ENCODE data around the gene RPL13.

Gene RPL13

DNA sequence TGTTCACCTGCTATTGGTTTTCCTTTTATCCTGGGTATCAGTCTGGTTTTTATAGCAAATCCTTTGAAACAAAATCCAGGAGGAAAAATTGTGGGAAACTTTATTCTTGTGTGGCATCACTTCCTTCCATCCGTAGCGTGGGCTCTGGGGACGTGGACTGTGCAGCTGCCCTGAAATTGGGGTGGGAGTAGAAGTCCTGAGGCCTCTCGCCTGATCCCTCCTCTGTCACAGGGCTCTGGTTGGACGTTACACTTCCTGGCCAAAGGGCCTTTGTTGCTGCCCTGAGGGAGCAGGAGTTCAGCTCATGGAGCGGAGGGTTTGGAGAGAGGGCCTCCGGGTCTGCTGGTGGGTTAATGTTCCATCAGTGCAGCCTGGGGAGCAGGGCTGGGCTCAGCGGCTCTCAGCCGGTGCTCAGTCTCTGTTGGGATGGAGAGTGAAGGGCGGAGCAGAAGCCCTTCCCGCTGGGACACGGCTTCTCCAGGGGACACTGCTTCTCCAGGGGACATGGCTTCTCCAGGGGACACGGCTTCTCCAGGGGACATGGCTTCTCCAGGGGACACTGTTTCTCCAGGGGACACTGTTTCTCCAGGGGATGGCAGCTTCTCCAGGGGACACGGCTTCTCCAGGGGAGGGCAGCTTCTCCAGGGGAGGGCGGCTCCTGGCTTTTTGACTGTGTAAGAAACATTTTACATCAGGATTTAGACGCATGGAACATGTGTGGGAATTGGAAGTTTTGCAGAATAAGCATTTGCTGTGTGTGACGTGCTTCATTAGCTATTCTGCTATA, 15.2 kb upstream of the RPL13 start:
- no peak for DNase-seq

GRCh38 chr16:89545831-89546574, 14.5 kb upstream of the RPL13 start:
- no peak for DNase-seq

DNA sequence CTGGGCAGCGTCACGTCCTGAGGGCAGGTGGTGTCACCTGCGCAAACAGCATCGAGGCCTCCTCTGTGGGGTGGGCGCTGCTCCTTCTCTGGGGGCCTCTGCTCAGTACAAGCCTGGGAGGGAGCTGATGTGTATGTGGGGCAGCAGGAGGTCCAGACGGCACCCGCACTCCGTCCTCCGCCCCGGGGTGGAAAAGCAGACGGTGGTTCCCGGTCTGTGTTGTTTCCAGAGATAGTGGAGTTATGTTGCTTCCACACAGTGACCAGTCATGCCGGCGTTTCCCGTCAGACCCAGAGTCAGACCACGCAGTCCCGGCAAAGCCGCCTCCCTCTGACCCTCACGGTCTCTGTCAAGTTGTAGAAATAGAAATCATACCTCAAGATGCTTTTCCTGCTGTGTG, 13.7 kb upstream of the RPL13 start:
- DNase-seq, result no peak

GRCh38 chr16:89547291-89547690, 13.2 kb upstream of the RPL13 start:
- DNase-seq, result no peak

DNA sequence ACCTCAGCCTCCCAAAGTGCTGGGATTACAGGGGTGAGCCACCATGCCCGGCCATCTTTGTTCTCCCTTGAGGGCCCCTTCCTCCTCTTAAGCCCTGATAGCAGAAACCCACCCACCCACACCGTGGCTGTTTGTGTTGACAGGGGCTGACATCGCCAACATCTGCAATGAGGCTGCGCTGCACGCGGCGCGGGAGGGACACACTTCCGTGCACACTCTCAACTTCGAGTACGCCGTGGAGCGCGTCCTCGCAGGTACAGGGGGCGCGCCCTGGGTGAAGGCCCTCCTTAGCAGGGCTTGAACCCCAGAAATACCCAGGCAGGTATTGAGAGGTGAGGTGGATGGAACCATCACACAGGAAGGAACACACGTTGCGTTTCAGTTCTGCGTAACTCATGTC, 12.6 kb upstream of the RPL13 start:
- DNase-seq, result no peak

GRCh38 chr16:89548344-89549006, 12.0 kb upstream of the RPL13 start:
- DNase-seq, result no peak

DNA sequence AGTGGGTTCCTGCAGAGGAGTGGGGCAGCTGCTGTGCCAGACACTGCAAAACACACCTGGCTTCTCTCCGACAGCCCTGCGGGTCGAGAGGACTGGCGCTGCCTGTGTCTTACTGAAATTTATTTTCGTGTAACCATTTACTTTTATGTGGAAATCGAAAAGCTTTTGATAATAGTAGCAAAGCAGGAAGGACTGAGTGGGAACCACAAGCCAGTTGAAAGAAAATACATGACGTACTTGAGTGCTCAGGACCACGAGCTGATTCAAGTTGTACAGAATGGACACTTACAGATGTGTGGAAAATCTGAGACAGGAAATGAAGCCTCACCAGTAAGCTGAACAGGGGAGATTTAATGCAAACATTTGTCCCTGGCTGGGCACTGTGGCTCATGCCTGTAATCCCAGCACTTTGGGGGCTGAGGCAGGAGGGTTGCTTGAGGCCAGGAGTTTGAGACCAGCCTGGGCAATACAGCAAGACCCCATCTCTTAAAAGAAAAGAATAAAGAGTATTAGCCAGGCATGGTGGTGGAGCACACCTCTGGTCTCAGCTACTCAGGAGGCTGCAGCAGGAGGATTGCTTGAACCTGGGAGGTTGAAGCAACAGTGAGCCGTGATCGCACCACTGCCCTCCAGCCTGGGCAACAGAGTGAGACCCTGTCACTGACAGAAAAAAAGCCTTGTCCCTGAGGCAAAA, 11.3 kb upstream of the RPL13 start:
- no peak for DNase-seq

- no peak for DNase-seq
Observed at GRCh38 chr16:89550421-89551007, 10.0 kb upstream of the RPL13 start.

GRCh38 chr16:89552329-89552728, 8.2 kb upstream of the RPL13 start:
- DNase-seq, result no peak

DNA sequence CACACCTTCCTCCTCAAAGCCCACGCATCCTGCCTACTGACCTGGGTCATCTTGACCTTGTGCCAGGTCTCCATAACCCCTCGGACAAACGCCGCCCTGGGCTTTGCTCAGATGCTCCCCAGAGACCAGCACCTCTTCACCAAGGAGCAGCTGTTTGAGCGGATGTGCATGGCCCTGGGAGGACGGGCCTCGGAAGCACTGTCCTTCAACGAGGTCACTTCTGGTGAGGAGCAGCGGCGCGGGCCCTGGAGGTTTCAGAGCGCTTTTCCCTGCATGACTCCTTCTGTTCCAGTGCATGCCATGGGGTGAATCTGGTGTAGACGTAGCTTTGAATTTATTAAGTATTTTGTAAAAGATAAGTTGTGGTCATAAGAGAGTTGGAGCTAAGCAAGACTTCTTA, 7.6 kb upstream of the RPL13 start:
- DNase-seq, result no peak

DNA sequence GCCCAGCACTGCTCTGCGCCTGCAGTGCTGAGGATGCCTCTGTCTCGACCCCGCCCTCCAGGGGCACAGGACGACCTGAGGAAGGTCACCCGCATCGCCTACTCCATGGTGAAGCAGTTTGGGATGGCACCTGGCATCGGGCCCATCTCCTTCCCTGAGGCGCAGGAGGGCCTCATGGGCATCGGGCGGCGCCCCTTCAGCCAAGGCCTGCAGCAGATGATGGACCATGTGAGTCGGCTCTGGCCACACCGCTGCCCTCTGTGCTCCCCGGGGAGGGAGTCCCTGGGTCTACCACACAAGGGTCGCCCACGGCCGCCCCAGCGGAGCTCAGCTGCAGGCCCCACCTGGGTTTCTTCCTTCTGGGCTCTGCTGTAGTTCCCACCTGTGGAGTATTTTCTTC, 6.7 kb upstream of the RPL13 start:
- no peak for DNase-seq

GRCh38 chr16:89554343-89554742, 6.1 kb upstream of the RPL13 start:
- no peak for DNase-seq

DNA sequence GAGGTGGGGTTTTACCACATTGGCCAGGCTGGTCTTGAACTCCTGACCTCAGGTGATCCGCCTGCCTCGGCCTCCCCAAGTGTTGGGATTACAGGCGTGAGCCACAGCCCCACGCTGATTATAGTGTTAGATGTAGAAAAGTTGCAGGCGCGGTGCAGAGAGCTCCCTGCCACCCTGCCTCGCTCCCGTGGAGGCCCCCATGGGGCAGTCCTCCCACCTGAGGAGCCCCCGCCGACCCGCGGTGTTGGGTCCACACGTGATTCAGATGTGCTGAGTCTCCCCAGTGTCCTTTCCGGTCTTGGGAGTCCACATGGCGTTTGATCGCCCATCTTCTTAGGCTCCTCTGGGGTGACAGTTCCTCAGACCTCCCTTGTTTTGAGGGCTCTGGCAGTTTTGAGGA, 5.2 kb upstream of the RPL13 start:
- DNase-seq, result no peak

DNA sequence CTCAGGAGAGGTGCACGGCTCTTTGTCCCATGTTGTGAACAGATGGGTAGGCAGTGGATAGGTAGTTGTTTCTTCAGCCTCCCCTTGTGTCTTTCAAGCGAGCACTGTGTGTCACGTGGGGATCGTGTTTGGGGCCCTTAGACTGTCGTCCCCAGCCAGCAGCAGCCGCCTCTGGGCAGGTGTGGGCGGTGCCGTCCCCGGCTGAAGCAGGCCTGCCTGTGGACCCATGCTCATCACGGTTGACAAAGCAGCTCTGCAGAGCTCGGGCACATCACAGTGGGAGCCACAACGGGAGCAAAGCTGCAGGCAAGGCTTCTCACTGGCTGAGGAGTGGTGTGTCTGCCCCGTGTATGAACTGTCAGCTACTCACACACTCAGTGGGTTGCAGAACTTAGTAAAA, 4.7 kb upstream of the RPL13 start:
- DNase-seq, result no peak

DNA sequence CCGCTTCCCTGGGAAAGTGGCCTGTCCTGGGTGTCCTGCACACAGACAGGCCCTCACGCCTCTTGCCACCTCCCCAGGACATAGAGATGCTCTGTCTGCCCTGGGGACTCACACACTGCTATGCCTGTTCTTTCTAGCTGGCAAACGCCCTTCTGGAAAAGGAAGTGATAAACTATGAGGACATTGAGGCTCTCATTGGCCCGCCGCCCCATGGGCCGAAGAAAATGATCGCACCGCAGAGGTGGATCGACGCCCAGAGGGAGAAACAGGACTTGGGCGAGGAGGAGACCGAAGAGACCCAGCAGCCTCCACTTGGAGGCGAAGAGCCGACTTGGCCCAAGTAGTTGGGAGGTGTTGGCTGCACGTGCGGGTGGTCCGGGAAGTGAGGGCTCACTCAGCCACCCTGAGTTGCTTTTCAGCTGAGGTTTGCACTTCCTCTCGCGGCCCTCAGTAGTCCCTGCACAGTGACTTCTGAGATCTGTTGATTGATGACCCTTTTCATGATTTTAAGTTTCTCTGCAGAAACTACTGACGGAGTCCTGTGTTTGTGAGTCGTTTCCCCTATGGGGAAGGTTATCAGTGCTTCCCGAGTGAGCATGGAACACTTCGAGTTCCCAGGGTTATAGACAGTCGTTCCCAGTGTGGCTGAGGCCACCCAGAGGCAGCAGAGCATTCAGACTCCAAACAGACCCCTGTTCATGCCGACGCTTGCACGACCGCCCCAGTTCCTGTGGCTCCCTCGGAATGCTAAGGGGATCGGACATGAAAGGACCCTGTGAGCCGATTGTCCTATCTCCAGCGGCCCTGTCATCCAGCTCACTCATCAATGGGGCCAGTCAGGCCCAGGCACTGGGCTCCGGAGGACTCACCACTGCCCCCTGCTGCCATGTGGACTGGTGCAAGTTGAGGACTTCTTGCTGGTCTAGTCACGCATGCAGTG, 3.5 kb upstream of the RPL13 start:
- peak; percentile 87 for DNase-seq

DNA sequence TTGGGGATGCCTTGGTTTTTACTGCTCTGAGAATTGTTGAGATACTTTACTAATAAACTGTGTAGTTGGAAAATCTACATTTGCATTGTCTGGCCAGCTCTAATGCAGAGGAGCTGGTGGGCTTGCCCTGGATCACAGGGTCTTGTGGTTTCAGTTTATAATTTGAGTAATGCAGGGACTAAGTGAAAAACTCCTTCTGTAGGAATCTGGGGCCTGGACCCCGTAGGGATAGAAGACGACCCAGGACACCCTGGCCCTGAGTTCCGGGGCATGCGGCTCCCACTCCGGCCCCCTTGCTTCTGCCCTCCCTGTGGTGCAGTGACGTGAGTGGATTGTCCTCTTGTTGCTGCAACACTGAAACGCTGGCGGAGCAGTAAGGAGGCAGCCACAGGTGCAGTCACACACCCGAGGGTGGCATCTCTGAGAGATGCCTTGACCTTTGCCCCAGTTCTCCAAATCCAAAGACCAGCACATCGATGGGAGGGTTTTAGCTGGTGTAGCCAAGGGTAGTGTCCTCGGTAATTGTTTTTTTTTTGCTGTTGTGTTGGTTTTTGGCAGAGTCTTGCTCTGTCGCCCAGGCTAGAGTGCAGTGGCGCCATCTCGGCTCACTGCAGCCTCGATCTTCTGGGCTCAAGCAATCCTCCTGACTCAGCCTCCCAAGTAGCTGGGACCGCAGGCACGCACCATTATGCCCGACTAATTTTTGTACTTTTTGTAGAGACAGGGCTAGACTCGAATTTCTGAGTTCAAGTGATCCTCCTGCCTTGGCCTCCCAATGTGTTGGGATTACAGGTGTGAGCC, 2.6 kb upstream of the RPL13 start:
- no peak for DNase-seq

GRCh38 chr16:89561142-89561883, 831 bp downstream of the RPL13 start:
- DNase-seq, result peak; percentile 33

- DNase-seq, result peak; percentile 10
Observed at GRCh38 chr16:89561884-89562599, 1.6 kb downstream of the RPL13 start.

DNA sequence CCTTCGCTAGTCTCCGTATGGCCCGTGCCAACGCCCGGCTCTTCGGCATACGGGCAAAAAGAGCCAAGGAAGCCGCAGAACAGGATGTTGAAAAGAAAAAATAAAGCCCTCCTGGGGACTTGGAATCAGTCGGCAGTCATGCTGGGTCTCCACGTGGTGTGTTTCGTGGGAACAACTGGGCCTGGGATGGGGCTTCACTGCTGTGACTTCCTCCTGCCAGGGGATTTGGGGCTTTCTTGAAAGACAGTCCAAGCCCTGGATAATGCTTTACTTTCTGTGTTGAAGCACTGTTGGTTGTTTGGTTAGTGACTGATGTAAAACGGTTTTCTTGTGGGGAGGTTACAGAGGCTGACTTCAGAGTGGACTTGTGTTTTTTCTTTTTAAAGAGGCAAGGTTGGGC, 2.5 kb downstream of the RPL13 start:
- no peak for DNase-seq
